ENCODE data around the gene PTCD3. TPM values are rescaled to one million over a fixed set of nuclear protein-coding genes. Genes with fewer than 3 reads are reported as not detected.

Gene PTCD3
- polyA plus RNA-seq, 1 donor from 2014 or later, result 214 TPM

Small RNAs within 50 kb of the gene (small RNA-seq; reads per million reads assigned to genes)
- gene RF00019 (0 to 1.2 (median 0) reads per million in 3 experiments), gene SNORD94 (124 to 337 (median 127) reads per million in 3 experiments)

Other genes with a start within 250 kb of the PTCD3 start
- 55.6 and 58.1 TPM in 2 replicates for gene ST3GAL5, start 217.2 kb upstream of the PTCD3 start, polyA plus RNA-seq
- gene POLR1A, start 349 bp upstream of the PTCD3 start, polyA plus RNA-seq, result 5.4 and 9.2 TPM in 2 replicates
- gene IMMT, start 89.2 kb downstream of the PTCD3 start, polyA plus RNA-seq, result 44.9 and 45.9 TPM in 2 replicates
- gene MRPL35, start 93.2 kb downstream of the PTCD3 start, polyA plus RNA-seq, result 51.1 and 51.5 TPM in 2 replicates
- 111 and 121 TPM in 2 replicates for gene REEP1, start 231.4 kb downstream of the PTCD3 start, polyA plus RNA-seq